Measurements from ENCODE around the gene SMAP1.

Gene SMAP1

GRCh38 chr6:70693887-70694286 lies 26.2 kb downstream of the SMAP1 start:
- H3K27me3 ChIP-seq (ENCODE audit: insufficient read depth, low read length): no peaks in the 10 kb centered on the region
- no peak overlapping the region for H3K4me3 ChIP-seq (ENCODE audit: low read length)
- no peak overlapping the region for H2AFZ ChIP-seq (ENCODE audit: low read depth, low read length)
- H3K36me3 ChIP-seq (ENCODE audit: insufficient read depth, low read length): no peaks in the 10 kb centered on the region
- no peaks in the 10 kb centered on the region for H3K4me1 ChIP-seq (ENCODE audit: insufficient read depth, low read length)
- H3K9me3 ChIP-seq (ENCODE audit: low read length): peaks cover 3% of the 10 kb centered on the region

GRCh38 chr6:70694371-70694770 lies 26.7 kb downstream of the SMAP1 start:
- H2AFZ ChIP-seq (ENCODE audit: low read depth, low read length): no peak overlapping the region
- H3K27me3 ChIP-seq (ENCODE audit: insufficient read depth, low read length): no peaks in the 10 kb centered on the region
- no peaks in the 10 kb centered on the region for H3K36me3 ChIP-seq (ENCODE audit: insufficient read depth, low read length)
- no peak overlapping the region for H3K4me3 ChIP-seq (ENCODE audit: low read length)
- peaks cover 7% of the 10 kb centered on the region for H3K9me3 ChIP-seq (ENCODE audit: low read length)
- no peaks in the 10 kb centered on the region for H3K4me1 ChIP-seq (ENCODE audit: insufficient read depth, low read length)

GRCh38 chr6:70700922-70701876 lies 33.5 kb downstream of the SMAP1 start:
- Histone ChIP-seq H2AFZ (ENCODE audit: low read depth, low read length) (no peak overlapping the region), H3K27me3 (ENCODE audit: insufficient read depth, low read length) (no peaks in the 10 kb centered on the region), H3K9me3 (ENCODE audit: low read length) (peaks cover 9% of the 10 kb centered on the region), H3K4me1 (ENCODE audit: insufficient read depth, low read length) (no peaks in the 10 kb centered on the region), H3K36me3 (ENCODE audit: insufficient read depth, low read length) (no peaks in the 10 kb centered on the region), H3K4me3 (ENCODE audit: low read length) (no peak overlapping the region)

- Histone ChIP-seq H2AFZ (ENCODE audit: low read depth, low read length) (no peak overlapping the region), H3K9me3 (ENCODE audit: low read length) (no peaks in the 10 kb centered on the region), H3K27me3 (ENCODE audit: insufficient read depth, low read length) (no peaks in the 10 kb centered on the region), H3K4me1 (ENCODE audit: insufficient read depth, low read length) (no peaks in the 10 kb centered on the region), H3K36me3 (ENCODE audit: insufficient read depth, low read length) (no peaks in the 10 kb centered on the region), H3K4me3 (ENCODE audit: low read length) (no peak overlapping the region)
Observed at GRCh38 chr6:70705772-70706171, 38.1 kb downstream of the SMAP1 start.

- H3K4me1 ChIP-seq (ENCODE audit: insufficient read depth, low read length): no peaks in the 10 kb centered on the region
- H3K36me3 ChIP-seq (ENCODE audit: insufficient read depth, low read length): no peaks in the 10 kb centered on the region
- H3K9me3 ChIP-seq (ENCODE audit: low read length): no peaks in the 10 kb centered on the region
- H3K27me3 ChIP-seq (ENCODE audit: insufficient read depth, low read length): no peaks in the 10 kb centered on the region
- no peak overlapping the region for H2AFZ ChIP-seq (ENCODE audit: low read depth, low read length)
- H3K4me3 ChIP-seq (ENCODE audit: low read length): no peak overlapping the region
Observed at GRCh38 chr6:70706491-70707123, 38.9 kb downstream of the SMAP1 start.

- Histone ChIP-seq H3K4me3 (ENCODE audit: low read length) (no peak overlapping the region), H3K36me3 (ENCODE audit: insufficient read depth, low read length) (no peaks in the 10 kb centered on the region), H3K4me1 (ENCODE audit: insufficient read depth, low read length) (no peaks in the 10 kb centered on the region), H3K27me3 (ENCODE audit: insufficient read depth, low read length) (no peaks in the 10 kb centered on the region), H2AFZ (ENCODE audit: low read depth, low read length) (no peak overlapping the region), H3K9me3 (ENCODE audit: low read length) (no peaks in the 10 kb centered on the region)
Observed at GRCh38 chr6:70707893-70708292, 40.2 kb downstream of the SMAP1 start.

GRCh38 chr6:70708448-70708847 lies 40.8 kb downstream of the SMAP1 start:
- Histone ChIP-seq H3K36me3 (ENCODE audit: insufficient read depth, low read length) (no peaks in the 10 kb centered on the region), H2AFZ (ENCODE audit: low read depth, low read length) (no peak overlapping the region), H3K27me3 (ENCODE audit: insufficient read depth, low read length) (no peaks in the 10 kb centered on the region), H3K4me3 (ENCODE audit: low read length) (no peak overlapping the region), H3K4me1 (ENCODE audit: insufficient read depth, low read length) (no peaks in the 10 kb centered on the region), H3K9me3 (ENCODE audit: low read length) (no peaks in the 10 kb centered on the region)

- Histone ChIP-seq H3K36me3 (ENCODE audit: insufficient read depth, low read length) (no peaks in the 10 kb centered on the region), H3K4me1 (ENCODE audit: insufficient read depth, low read length) (no peaks in the 10 kb centered on the region), H3K9me3 (ENCODE audit: low read length) (no peaks in the 10 kb centered on the region), H2AFZ (ENCODE audit: low read depth, low read length) (no peak overlapping the region), H3K4me3 (ENCODE audit: low read length) (no peak overlapping the region), H3K27me3 (ENCODE audit: insufficient read depth, low read length) (no peaks in the 10 kb centered on the region)
Observed at GRCh38 chr6:70709826-70710225, 42.1 kb downstream of the SMAP1 start.

- Histone ChIP-seq H3K36me3 (ENCODE audit: insufficient read depth, low read length) (no peaks in the 10 kb centered on the region), H3K27me3 (ENCODE audit: insufficient read depth, low read length) (no peaks in the 10 kb centered on the region), H3K9me3 (ENCODE audit: low read length) (peaks cover 5% of the 10 kb centered on the region), H3K4me3 (ENCODE audit: low read length) (no peak overlapping the region), H2AFZ (ENCODE audit: low read depth, low read length) (no peak overlapping the region), H3K4me1 (ENCODE audit: insufficient read depth, low read length) (no peaks in the 10 kb centered on the region)
Observed at GRCh38 chr6:70714716-70715257, 47.1 kb downstream of the SMAP1 start.

GRCh38 chr6:70717038-70717801 lies 49.5 kb downstream of the SMAP1 start:
- H3K36me3 ChIP-seq (ENCODE audit: insufficient read depth, low read length): no peaks in the 10 kb centered on the region
- no peak overlapping the region for H2AFZ ChIP-seq (ENCODE audit: low read depth, low read length)
- H3K4me1 ChIP-seq (ENCODE audit: insufficient read depth, low read length): no peaks in the 10 kb centered on the region
- no peak overlapping the region for H3K4me3 ChIP-seq (ENCODE audit: low read length)
- H3K27me3 ChIP-seq (ENCODE audit: insufficient read depth, low read length): no peaks in the 10 kb centered on the region
- H3K9me3 ChIP-seq (ENCODE audit: low read length): peaks cover 7% of the 10 kb centered on the region

GRCh38 chr6:70724524-70724923 lies 56.8 kb downstream of the SMAP1 start:
- Histone ChIP-seq H3K4me1 (ENCODE audit: insufficient read depth, low read length) (no peaks in the 10 kb centered on the region), H3K9me3 (ENCODE audit: low read length) (peaks cover 3% of the 10 kb centered on the region), H2AFZ (ENCODE audit: low read depth, low read length) (no peak overlapping the region), H3K4me3 (ENCODE audit: low read length) (no peak overlapping the region), H3K36me3 (ENCODE audit: insufficient read depth, low read length) (no peaks in the 10 kb centered on the region), H3K27me3 (ENCODE audit: insufficient read depth, low read length) (no peaks in the 10 kb centered on the region)

- H3K36me3 ChIP-seq (ENCODE audit: insufficient read depth, low read length): no peaks in the 10 kb centered on the region
- no peak overlapping the region for H3K4me3 ChIP-seq (ENCODE audit: low read length)
- peaks cover 1% of the 10 kb centered on the region for H3K9me3 ChIP-seq (ENCODE audit: low read length)
- no peaks in the 10 kb centered on the region for H3K27me3 ChIP-seq (ENCODE audit: insufficient read depth, low read length)
- no peaks in the 10 kb centered on the region for H3K4me1 ChIP-seq (ENCODE audit: insufficient read depth, low read length)
- H2AFZ ChIP-seq (ENCODE audit: low read depth, low read length): no peak overlapping the region
Observed at GRCh38 chr6:70725817-70726415, 58.2 kb downstream of the SMAP1 start.

Data from neuron (in vitro differentiated cells).